Upper lobe of left lung (tissue), 4 donors: Measurements from ENCODE around the gene MCF2L2.

Experiments used
- EP300 ChIP-seq, 4 donors: sonication (generic); formaldehyde crosslinking; IDR thresholded peaks; one replicate each; pipeline ENCODE4 v1.5.1; 2017; ENCODE audit warnings: antibody characterized with exemption in 4 of 4, control low read depth in 2 of 4
- POLR2A ChIP-seq, 4 donors: fragments of 450-650 bp; IDR thresholded peaks; one replicate each; pipeline ENCODE4 v1.5.1; 2016 to 2017; ENCODE audit warnings: antibody characterized with exemption in 4 of 4, mild to moderate bottlenecking in 2 of 4
- POLR2AphosphoS5 ChIP-seq, 2 donors: sonication (generic); formaldehyde crosslinking; IDR thresholded peaks; one replicate each; pipeline ENCODE4 v1.5.1; 2017; ENCODE audit warnings: antibody characterized with exemption in 2 of 2
- TF ChIP-seq, protein P1 (sequence below), 6 experiments: fragments of 450-650 bp in 4 of 6; fragments of 200-600 bp in 2 of 6; sonication (generic) in 2 of 6; IDR thresholded peaks; one replicate each; pipeline ENCODE4 v1.5.1; 2016 to 2019; ENCODE audit warnings: antibody characterized with exemption in 6 of 6

DNA sequence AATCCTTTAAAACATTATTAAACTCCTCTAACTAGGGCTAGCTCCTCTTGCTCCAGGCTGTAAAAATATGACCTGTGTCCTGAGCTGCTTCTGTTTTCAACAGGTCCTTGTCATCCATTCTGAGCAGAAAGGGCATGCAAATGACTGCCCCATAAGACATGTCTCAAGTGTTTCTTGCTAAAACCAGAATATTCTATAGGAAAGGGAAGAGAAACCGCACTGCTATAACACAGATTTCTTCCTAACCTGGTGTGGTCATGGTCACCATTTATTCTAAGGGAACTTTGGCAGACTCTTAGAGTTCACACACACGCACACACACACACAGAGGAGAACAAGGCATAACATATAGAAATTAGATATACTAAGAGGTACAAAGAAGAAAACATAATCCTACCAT, 209.6 kb downstream of the MCF2L2 start:
- TF ChIP-seq, protein P1, sequence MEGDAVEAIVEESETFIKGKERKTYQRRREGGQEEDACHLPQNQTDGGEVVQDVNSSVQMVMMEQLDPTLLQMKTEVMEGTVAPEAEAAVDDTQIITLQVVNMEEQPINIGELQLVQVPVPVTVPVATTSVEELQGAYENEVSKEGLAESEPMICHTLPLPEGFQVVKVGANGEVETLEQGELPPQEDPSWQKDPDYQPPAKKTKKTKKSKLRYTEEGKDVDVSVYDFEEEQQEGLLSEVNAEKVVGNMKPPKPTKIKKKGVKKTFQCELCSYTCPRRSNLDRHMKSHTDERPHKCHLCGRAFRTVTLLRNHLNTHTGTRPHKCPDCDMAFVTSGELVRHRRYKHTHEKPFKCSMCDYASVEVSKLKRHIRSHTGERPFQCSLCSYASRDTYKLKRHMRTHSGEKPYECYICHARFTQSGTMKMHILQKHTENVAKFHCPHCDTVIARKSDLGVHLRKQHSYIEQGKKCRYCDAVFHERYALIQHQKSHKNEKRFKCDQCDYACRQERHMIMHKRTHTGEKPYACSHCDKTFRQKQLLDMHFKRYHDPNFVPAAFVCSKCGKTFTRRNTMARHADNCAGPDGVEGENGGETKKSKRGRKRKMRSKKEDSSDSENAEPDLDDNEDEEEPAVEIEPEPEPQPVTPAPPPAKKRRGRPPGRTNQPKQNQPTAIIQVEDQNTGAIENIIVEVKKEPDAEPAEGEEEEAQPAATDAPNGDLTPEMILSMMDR (IDR thresholded peaks at IDR 0.05): no peak
- TF ChIP-seq POLR2A (IDR thresholded peaks at IDR 0.05) (no peak), POLR2AphosphoS5 (IDR thresholded peaks at IDR 0.05) (no peak), EP300 (IDR thresholded peaks at IDR 0.05) (no peak)
